Astrocyte (in vitro differentiated cells and primary cell): ENCODE results near the gene PCYOX1L. TPM values are rescaled to one million over a fixed set of nuclear protein-coding genes. Genes with fewer than 3 reads are reported as not detected.

ENCODE experiments used
- DNase-seq: peaks from one replicate; pipeline ENCODE4 v3.0.0-alpha.2; 2010; ENCODE audit warnings: low read depth
- FAIRE-seq: peaks from 2 replicates; lab custom pipeline; 2011; peaks lifted over from hg19 to GRCh38; lab: Jason Lieb, UNC
- H2AFZ ChIP-seq: 2 replicates; pipeline ENCODE4 v1.6.0; 2012; ENCODE audit warnings: low read depth, low read length, inconsistent platforms
- H3K27ac ChIP-seq: 2 replicates; pipeline ENCODE4 v1.5.1; 2011; ENCODE audit warnings: low read depth, low read length, inconsistent platforms
- H3K27me3 ChIP-seq: 2 replicates; pipeline ENCODE4 v1.6.0; 2011; ENCODE audit warnings: low read length, inconsistent platforms; ENCODE audit not compliant: insufficient read depth
- H3K36me3 ChIP-seq: 2 replicates; pipeline ENCODE4 v1.5.1; 2011; ENCODE audit warnings: low read length, inconsistent platforms; ENCODE audit not compliant: insufficient read depth
- H3K4me1 ChIP-seq: 2 replicates; pipeline ENCODE4 v1.5.1; 2011; ENCODE audit warnings: low read length, inconsistent platforms; ENCODE audit not compliant: insufficient read depth
- H3K4me2 ChIP-seq: 2 replicates; pipeline ENCODE4 v1.6.0; 2012; ENCODE audit warnings: low read length, inconsistent platforms
- H3K4me3 ChIP-seq: 2 replicates; pipeline ENCODE4 v1.5.1; 2011; ENCODE audit warnings: low read depth, mild to moderate bottlenecking, low read length, inconsistent platforms; ENCODE audit not compliant: insufficient read depth
- H3K79me2 ChIP-seq: 2 replicates; pipeline ENCODE4 v1.6.0; 2012; ENCODE audit warnings: mild to moderate bottlenecking, low read length, inconsistent platforms; ENCODE audit not compliant: insufficient read depth
- H3K9ac ChIP-seq: 2 replicates; pipeline ENCODE4 v1.6.0; 2012; ENCODE audit warnings: mild to moderate bottlenecking, low read length, inconsistent platforms
- H3K9me3 ChIP-seq: 2 replicates; pipeline ENCODE4 v1.5.1; 2012; ENCODE audit warnings: low read depth, mild to moderate bottlenecking, low read length, inconsistent platforms; ENCODE audit not compliant: insufficient read depth
- H4K20me1 ChIP-seq: 2 replicates; pipeline ENCODE4 v1.6.0; 2012; ENCODE audit warnings: low read length, inconsistent platforms; ENCODE audit not compliant: insufficient read depth
- H3K27ac Mint-ChIP-seq: one replicate; pipeline ENCODE4 v1.8.0; 2021; ENCODE audit warnings: mild to moderate bottlenecking, mixed read lengths; ENCODE audit not compliant: unreplicated experiment
- H3K27me3 Mint-ChIP-seq: one replicate; pipeline ENCODE4 v1.8.0; 2021; ENCODE audit warnings: low read depth, mixed read lengths; ENCODE audit not compliant: unreplicated experiment
- H3K36me3 Mint-ChIP-seq: one replicate; pipeline ENCODE4 v1.8.0; 2021; ENCODE audit warnings: low read depth, mixed read lengths; ENCODE audit not compliant: unreplicated experiment
- H3K4me1 Mint-ChIP-seq: one replicate; pipeline ENCODE4 v1.8.0; 2021; ENCODE audit warnings: low read depth, mixed read lengths; ENCODE audit not compliant: unreplicated experiment
- H3K4me3 Mint-ChIP-seq: one replicate; pipeline ENCODE4 v1.8.0; 2021; ENCODE audit warnings: mild to moderate bottlenecking, moderate library complexity, mixed read lengths; ENCODE audit not compliant: unreplicated experiment
- H3K9me3 Mint-ChIP-seq: one replicate; pipeline ENCODE4 v1.8.0; 2021; ENCODE audit warnings: mild to moderate bottlenecking, mixed read lengths; ENCODE audit not compliant: unreplicated experiment
- EZH2 ChIP-seq: IDR thresholded peaks from 2 replicates; pipeline ENCODE4 v1.6.1; 2012; ENCODE audit warnings: mild to moderate bottlenecking, low read length, inconsistent platforms; ENCODE audit not compliant: insufficient read depth
- total RNA-seq: library from RNA; stranded (reverse); gene quantifications from 2 replicates; pipeline ENCODE4 v1.2.1, GENCODE V29; 2021
- TF ChIP-seq, protein P1 (sequence below): IDR thresholded peaks from 2 replicates; pipeline ENCODE4 v1.5.1; 2011; ENCODE audit warnings: low read depth, mild to moderate bottlenecking, inconsistent platforms, low read length, moderate library complexity; ENCODE audit not compliant: insufficient read depth

The PCYOX1L gene
- total RNA-seq, 1 donor from 2014 or later: 16.6 TPM

DNA sequence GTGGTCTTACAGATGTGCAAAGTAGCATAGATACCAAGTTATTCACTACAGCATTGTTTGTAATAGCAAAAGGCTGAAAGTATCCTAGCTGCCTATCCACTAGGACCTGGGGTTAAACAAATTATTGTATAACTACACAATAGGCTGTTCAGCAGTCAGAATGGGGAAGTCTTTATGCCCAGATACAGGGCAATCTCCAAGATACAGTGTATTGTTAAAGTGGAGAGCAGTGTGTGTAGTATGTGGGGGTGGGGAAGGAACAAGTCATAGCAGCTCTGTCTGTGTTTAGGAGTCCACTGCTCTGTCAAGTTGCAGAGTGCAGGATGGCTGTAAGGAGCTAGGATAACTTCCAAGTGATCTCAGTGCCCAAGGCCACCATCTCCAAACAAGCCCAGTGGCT is 5.5 kb downstream of the PCYOX1L start:
- H3K36me3 Mint-ChIP-seq: no peaks in the 10 kb centered on the region
- no peaks in the 10 kb centered on the region for H4K20me1 ChIP-seq
- H3K4me1 Mint-ChIP-seq: peaks cover 18% of the 10 kb centered on the region
- H3K4me3 ChIP-seq: no peak overlapping the region
- no peak for DNase-seq
- H3K27me3 Mint-ChIP-seq: no peaks in the 10 kb centered on the region
- no peak overlapping the region for H3K4me2 ChIP-seq
- H3K36me3 ChIP-seq: no peaks in the 10 kb centered on the region
- no peak overlapping the region for H3K9ac ChIP-seq
- H3K27me3 ChIP-seq: no peaks in the 10 kb centered on the region
- no peaks in the 10 kb centered on the region for H3K9me3 Mint-ChIP-seq
- no peaks in the 10 kb centered on the region for H3K9me3 ChIP-seq
- no peak overlapping the region for H3K4me3 Mint-ChIP-seq
- H2AFZ ChIP-seq: no peak overlapping the region
- H3K27ac ChIP-seq: no peak overlapping the region
- no peak overlapping the region for H3K27ac Mint-ChIP-seq
- H3K4me1 ChIP-seq: peaks cover 2% of the 10 kb centered on the region
- TF ChIP-seq, protein P1, sequence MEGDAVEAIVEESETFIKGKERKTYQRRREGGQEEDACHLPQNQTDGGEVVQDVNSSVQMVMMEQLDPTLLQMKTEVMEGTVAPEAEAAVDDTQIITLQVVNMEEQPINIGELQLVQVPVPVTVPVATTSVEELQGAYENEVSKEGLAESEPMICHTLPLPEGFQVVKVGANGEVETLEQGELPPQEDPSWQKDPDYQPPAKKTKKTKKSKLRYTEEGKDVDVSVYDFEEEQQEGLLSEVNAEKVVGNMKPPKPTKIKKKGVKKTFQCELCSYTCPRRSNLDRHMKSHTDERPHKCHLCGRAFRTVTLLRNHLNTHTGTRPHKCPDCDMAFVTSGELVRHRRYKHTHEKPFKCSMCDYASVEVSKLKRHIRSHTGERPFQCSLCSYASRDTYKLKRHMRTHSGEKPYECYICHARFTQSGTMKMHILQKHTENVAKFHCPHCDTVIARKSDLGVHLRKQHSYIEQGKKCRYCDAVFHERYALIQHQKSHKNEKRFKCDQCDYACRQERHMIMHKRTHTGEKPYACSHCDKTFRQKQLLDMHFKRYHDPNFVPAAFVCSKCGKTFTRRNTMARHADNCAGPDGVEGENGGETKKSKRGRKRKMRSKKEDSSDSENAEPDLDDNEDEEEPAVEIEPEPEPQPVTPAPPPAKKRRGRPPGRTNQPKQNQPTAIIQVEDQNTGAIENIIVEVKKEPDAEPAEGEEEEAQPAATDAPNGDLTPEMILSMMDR: no peak
- no peak for TF ChIP-seq EZH2
- no peaks in the 10 kb centered on the region for H3K79me2 ChIP-seq
- FAIRE-seq: no peak

DNA sequence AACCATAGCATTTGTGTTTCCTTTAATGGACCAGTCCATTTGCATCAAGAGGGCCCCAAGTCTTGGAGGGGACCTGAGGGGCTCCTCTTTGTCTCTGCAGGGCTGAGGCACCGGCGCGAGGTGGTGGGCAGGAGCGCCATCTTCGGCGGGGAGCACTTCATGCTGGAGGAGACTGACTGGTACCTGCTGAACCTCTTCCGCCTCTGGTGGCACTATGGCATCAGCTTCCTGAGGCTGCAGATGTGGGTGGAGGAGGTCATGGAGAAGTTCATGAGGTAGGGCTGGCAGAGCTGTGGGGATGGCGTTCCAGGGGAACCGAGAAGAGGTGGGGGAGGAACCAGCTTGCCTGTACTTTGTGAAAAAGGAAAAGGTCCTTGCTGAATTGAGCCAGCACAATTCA is 6.1 kb downstream of the PCYOX1L start:
- Mint-ChIP-seq H3K27me3 (no peaks in the 10 kb centered on the region), H3K27ac (no peak overlapping the region), H3K36me3 (no peaks in the 10 kb centered on the region), H3K4me1 (peaks cover 19% of the 10 kb centered on the region), H3K9me3 (no peaks in the 10 kb centered on the region), H3K4me3 (no peak overlapping the region)
- no peaks in the 10 kb centered on the region for H3K79me2 ChIP-seq
- no peak overlapping the region for H3K4me3 ChIP-seq
- FAIRE-seq (no peak), DNase-seq (no peak)
- no peak overlapping the region for H2AFZ ChIP-seq
- H3K27me3 ChIP-seq: no peaks in the 10 kb centered on the region
- H3K9ac ChIP-seq: no peak overlapping the region
- TF ChIP-seq EZH2: no peak
- TF ChIP-seq, protein P1: no peak
- H4K20me1 ChIP-seq: no peaks in the 10 kb centered on the region
- no peaks in the 10 kb centered on the region for H3K9me3 ChIP-seq
- no peaks in the 10 kb centered on the region for H3K4me1 ChIP-seq
- no peak overlapping the region for H3K27ac ChIP-seq
- H3K4me2 ChIP-seq: no peak overlapping the region
- H3K36me3 ChIP-seq: no peaks in the 10 kb centered on the region

DNA sequence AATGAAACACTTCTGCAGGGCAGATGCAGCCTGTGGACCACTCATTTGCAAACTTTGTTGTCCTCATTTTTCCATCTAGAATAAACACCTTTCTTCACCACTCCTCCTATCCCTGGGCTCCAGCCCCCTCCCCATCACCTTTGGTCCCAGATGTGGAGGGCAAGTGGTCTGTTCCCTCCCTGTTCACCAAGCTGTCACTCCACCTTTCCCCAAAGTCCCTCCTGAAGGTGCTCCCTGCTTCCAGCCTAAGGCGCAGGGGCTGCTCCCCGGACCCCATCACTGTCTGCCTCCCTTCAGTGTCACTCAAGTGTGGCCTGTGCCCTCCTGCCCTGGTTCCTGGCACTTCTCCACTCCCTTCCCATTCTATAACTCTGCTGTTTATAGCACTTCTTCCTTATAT is 6.9 kb downstream of the PCYOX1L start:
- Histone ChIP-seq H3K9me3 (no peaks in the 10 kb centered on the region), H3K4me3 (no peak overlapping the region), H2AFZ (no peak overlapping the region), H3K27me3 (no peaks in the 10 kb centered on the region), H4K20me1 (no peaks in the 10 kb centered on the region), H3K27ac (no peak overlapping the region), H3K9ac (no peak overlapping the region), H3K79me2 (no peaks in the 10 kb centered on the region), H3K36me3 (no peaks in the 10 kb centered on the region), H3K4me2 (no peak overlapping the region), H3K4me1 (no peaks in the 10 kb centered on the region)
- Mint-ChIP-seq H3K4me3 (no peak overlapping the region), H3K27me3 (no peaks in the 10 kb centered on the region), H3K36me3 (no peaks in the 10 kb centered on the region), H3K4me1 (peaks cover 16% of the 10 kb centered on the region), H3K27ac (peak overlapping the region; percentile 10), H3K9me3 (no peaks in the 10 kb centered on the region)
- FAIRE-seq: no peak
- TF ChIP-seq, protein P1: no peak
- no peak for TF ChIP-seq EZH2
- no peak for DNase-seq
